WTC11 (cell line): ENCODE measurements around the gene C1QTNF8. TPM values are rescaled to one million over a fixed set of nuclear protein-coding genes. Genes with fewer than 3 reads are reported as not detected.

Experiments used
- ATAC-seq: fragments of 200-7000 bp; cut with Tn5 transposase; 2 replicates; pipeline ENCODE4 v1.10.0; 2021; ENCODE audit warnings: mild to moderate bottlenecking, moderate library complexity
- CTCF ChIA-PET: fragments of 300-600 bp; sonication (Branson Sonifier 250); formaldehyde crosslinking; loops from one replicate; lab custom pipeline; 2021; ENCODE audit warnings: antibody characterized with exemption; lab: Charles Lee
- POLR2A ChIA-PET: fragments of 350-600 bp; sonication (Branson Sonifier 250); formaldehyde crosslinking; loops from one replicate; lab custom pipeline; 2021; ENCODE audit warnings: antibody characterized with exemption; lab: Charles Lee
- DNase-seq: peaks from one replicate; pipeline ENCODE4 v3.0.0; 2021; ENCODE audit warnings: low spot score
- H3K27ac Mint-ChIP-seq: 2 replicates; pipeline ENCODE4 v1.8.0; 2021; ENCODE audit warnings: mixed read lengths
- H3K27me3 Mint-ChIP-seq: 2 replicates; pipeline ENCODE4 v1.8.0; 2021; ENCODE audit warnings: low read depth, mild to moderate bottlenecking, moderate library complexity, mixed read lengths
- H3K36me3 Mint-ChIP-seq: 2 replicates; pipeline ENCODE4 v1.8.0; 2021; ENCODE audit warnings: mixed read lengths
- H3K4me1 Mint-ChIP-seq: 2 replicates; pipeline ENCODE4 v1.8.0; 2022; ENCODE audit warnings: mixed read lengths
- H3K4me3 Mint-ChIP-seq: 2 replicates; pipeline ENCODE4 v1.8.0; 2021; ENCODE audit warnings: mild to moderate bottlenecking, moderate library complexity, mixed read lengths
- H3K9me3 Mint-ChIP-seq: 2 replicates; pipeline ENCODE4 v1.8.0; 2021; ENCODE audit warnings: mixed read lengths
- ATF1 ChIP-seq: sonication (generic); formaldehyde crosslinking; IDR thresholded peaks from 2 replicates; pipeline ENCODE4 v1.8.1; 2023; ENCODE audit warnings: mild to moderate bottlenecking, moderate library complexity, missing genetic modification reagents
- ELF4 ChIP-seq: sonication (generic); formaldehyde crosslinking; IDR thresholded peaks from 2 replicates; pipeline ENCODE4 v1.8.1; 2022; ENCODE audit warnings: low read depth, mild to moderate bottlenecking, moderate library complexity, missing genetic modification reagents
- ESRRA ChIP-seq: sonication (generic); formaldehyde crosslinking; IDR thresholded peaks from 2 replicates; pipeline ENCODE4 v1.8.1; 2022; ENCODE audit warnings: mild to moderate bottlenecking, missing genetic modification reagents, borderline replicate concordance
- ETV6 ChIP-seq: sonication (generic); formaldehyde crosslinking; IDR thresholded peaks from 2 replicates; pipeline ENCODE4 v1.8.1; 2022; ENCODE audit warnings: mild to moderate bottlenecking, missing genetic modification reagents
- JUN ChIP-seq: sonication (generic); formaldehyde crosslinking; IDR thresholded peaks from 2 replicates; pipeline ENCODE4 v1.8.0; 2023; ENCODE audit warnings: mild to moderate bottlenecking, missing genetic modification reagents
- MXD4 ChIP-seq: fragments of 250-450 bp; sonication (Bioruptor Pico); IDR thresholded peaks from 2 replicates; pipeline ENCODE4 v1.8.0; 2021; ENCODE audit warnings: mild to moderate bottlenecking, moderate library complexity, borderline replicate concordance
- NR1H2 ChIP-seq: sonication (generic); formaldehyde crosslinking; IDR thresholded peaks from 2 replicates; pipeline ENCODE4 v1.9.0; 2021; ENCODE audit warnings: mild to moderate bottlenecking, moderate library complexity, missing genetic modification reagents
- TEAD1 ChIP-seq: sonication (generic); formaldehyde crosslinking; IDR thresholded peaks from 2 replicates; pipeline ENCODE4 v1.8.0; 2022; ENCODE audit warnings: mild to moderate bottlenecking, missing genetic modification reagents
- ZNF138 ChIP-seq: sonication (generic); formaldehyde crosslinking; conservative IDR thresholded peaks from 2 replicates; pipeline ENCODE4 v1.8.1; 2022; ENCODE audit warnings: mild to moderate bottlenecking, moderate library complexity, missing genetic modification reagents
- total RNA-seq: library from RNA; stranded (reverse); gene quantifications from 3 replicates; pipeline ENCODE4 v1.2.3, GENCODE V29; 2021
- TF ChIP-seq, protein P1 (sequence below): sonication (generic); formaldehyde crosslinking; IDR thresholded peaks from 2 replicates; pipeline ENCODE4 v1.8.1; 2022; ENCODE audit warnings: low read depth, mild to moderate bottlenecking, moderate library complexity, missing genetic modification reagents, borderline replicate concordance
- TF ChIP-seq, protein P2 (sequence below): sonication (generic); formaldehyde crosslinking; IDR thresholded peaks from 2 replicates; pipeline ENCODE4 v1.8.1; 2023; ENCODE audit warnings: mild to moderate bottlenecking, missing genetic modification reagents, borderline replicate concordance
- TF ChIP-seq, protein P3 (sequence below): fragments of 250-450 bp; sonication (Bioruptor Pico); IDR thresholded peaks from 2 replicates; pipeline ENCODE4 v2.1.2; 2022; ENCODE audit warnings: mild to moderate bottlenecking, moderate library complexity
- TF ChIP-seq, protein P4 (sequence below): fragments of 250-450 bp; sonication (Bioruptor Pico); IDR thresholded peaks from 2 replicates; pipeline ENCODE4 v1.9.0; 2021; ENCODE audit warnings: mild to moderate bottlenecking
- TF ChIP-seq, protein P5 (sequence below): sonication (generic); formaldehyde crosslinking; IDR thresholded peaks from 2 replicates; pipeline ENCODE4 v1.8.1; 2022; ENCODE audit warnings: missing genetic modification reagents, borderline replicate concordance
- TF ChIP-seq, protein P6 (sequence below): sonication (generic); formaldehyde crosslinking; IDR thresholded peaks from 2 replicates; pipeline ENCODE4 v1.8.1; 2023; ENCODE audit warnings: mild to moderate bottlenecking, missing genetic modification reagents

C1QTNF8 gene
- total RNA-seq, 1 experiment from 2014 or later, result 0.13 TPM

DNA sequence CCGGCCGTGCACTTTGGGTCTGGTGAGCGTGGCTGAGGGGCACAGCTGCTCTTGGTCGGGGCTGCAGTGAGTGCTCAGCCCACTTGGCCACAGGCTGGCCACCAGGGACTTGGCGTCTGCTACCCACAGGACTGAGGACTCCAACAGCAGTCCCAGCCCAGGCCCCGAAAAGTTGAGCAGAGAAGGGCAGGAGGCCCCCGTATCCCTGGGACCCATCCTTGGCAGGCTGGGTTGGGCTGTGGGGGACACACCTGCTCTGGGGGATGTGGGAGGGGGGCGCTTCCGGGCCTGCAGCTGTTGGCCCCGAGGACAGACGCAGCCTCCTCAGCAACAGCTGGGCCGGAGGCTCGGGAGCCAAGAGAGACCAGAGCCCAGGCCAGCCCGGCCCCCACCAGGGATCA, 42.9 kb downstream of the C1QTNF8 start:
- Mint-ChIP-seq H3K27me3 (no peaks in the 10 kb centered on the region), H3K4me3 (no peak overlapping the region), H3K9me3 (no peaks in the 10 kb centered on the region), H3K27ac (no peak overlapping the region), H3K36me3 (no peaks in the 10 kb centered on the region), H3K4me1 (no peaks in the 10 kb centered on the region)
- DNase-seq, result no peak
- ChIA-PET CTCF (no interaction called here), POLR2A (no interaction called here)
- no peak for TF ChIP-seq TEAD1 (CRISPR knock-in tag)
- TF ChIP-seq ATF1 (CRISPR knock-in tag), result no peak
- no peak for TF ChIP-seq NR1H2 (CRISPR knock-in tag)
- TF ChIP-seq, protein P1, sequence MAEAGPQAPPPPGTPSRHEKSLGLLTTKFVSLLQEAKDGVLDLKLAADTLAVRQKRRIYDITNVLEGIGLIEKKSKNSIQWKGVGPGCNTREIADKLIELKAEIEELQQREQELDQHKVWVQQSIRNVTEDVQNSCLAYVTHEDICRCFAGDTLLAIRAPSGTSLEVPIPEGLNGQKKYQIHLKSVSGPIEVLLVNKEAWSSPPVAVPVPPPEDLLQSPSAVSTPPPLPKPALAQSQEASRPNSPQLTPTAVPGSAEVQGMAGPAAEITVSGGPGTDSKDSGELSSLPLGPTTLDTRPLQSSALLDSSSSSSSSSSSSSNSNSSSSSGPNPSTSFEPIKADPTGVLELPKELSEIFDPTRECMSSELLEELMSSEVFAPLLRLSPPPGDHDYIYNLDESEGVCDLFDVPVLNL (CRISPR knock-in tag), result no peak
- TF ChIP-seq ZNF138, result no peak
- TF ChIP-seq, protein P2, sequence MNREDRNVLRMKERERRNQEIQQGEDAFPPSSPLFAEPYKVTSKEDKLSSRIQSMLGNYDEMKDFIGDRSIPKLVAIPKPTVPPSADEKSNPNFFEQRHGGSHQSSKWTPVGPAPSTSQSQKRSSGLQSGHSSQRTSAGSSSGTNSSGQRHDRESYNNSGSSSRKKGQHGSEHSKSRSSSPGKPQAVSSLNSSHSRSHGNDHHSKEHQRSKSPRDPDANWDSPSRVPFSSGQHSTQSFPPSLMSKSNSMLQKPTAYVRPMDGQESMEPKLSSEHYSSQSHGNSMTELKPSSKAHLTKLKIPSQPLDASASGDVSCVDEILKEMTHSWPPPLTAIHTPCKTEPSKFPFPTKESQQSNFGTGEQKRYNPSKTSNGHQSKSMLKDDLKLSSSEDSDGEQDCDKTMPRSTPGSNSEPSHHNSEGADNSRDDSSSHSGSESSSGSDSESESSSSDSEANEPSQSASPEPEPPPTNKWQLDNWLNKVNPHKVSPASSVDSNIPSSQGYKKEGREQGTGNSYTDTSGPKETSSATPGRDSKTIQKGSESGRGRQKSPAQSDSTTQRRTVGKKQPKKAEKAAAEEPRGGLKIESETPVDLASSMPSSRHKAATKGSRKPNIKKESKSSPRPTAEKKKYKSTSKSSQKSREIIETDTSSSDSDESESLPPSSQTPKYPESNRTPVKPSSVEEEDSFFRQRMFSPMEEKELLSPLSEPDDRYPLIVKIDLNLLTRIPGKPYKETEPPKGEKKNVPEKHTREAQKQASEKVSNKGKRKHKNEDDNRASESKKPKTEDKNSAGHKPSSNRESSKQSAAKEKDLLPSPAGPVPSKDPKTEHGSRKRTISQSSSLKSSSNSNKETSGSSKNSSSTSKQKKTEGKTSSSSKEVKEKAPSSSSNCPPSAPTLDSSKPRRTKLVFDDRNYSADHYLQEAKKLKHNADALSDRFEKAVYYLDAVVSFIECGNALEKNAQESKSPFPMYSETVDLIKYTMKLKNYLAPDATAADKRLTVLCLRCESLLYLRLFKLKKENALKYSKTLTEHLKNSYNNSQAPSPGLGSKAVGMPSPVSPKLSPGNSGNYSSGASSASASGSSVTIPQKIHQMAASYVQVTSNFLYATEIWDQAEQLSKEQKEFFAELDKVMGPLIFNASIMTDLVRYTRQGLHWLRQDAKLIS, result no peak
- no peak for TF ChIP-seq ESRRA
- TF ChIP-seq, protein P3, sequence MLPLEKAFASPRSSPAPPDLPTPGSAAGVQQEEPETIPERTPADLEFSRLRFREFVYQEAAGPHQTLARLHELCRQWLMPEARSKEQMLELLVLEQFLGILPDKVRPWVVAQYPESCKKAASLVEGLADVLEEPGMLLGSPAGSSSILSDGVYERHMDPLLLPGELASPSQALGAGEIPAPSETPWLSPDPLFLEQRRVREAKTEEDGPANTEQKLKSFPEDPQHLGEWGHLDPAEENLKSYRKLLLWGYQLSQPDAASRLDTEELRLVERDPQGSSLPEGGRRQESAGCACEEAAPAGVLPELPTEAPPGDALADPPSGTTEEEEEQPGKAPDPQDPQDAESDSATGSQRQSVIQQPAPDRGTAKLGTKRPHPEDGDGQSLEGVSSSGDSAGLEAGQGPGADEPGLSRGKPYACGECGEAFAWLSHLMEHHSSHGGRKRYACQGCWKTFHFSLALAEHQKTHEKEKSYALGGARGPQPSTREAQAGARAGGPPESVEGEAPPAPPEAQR (CRISPR knock-in tag), result no peak
- no peak for TF ChIP-seq MXD4 (CRISPR knock-in tag)
- TF ChIP-seq, protein P4, sequence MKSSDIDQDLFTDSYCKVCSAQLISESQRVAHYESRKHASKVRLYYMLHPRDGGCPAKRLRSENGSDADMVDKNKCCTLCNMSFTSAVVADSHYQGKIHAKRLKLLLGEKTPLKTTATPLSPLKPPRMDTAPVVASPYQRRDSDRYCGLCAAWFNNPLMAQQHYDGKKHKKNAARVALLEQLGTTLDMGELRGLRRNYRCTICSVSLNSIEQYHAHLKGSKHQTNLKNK, result no peak
- no peak for TF ChIP-seq JUN (CRISPR knock-in tag)
- TF ChIP-seq, protein P5, sequence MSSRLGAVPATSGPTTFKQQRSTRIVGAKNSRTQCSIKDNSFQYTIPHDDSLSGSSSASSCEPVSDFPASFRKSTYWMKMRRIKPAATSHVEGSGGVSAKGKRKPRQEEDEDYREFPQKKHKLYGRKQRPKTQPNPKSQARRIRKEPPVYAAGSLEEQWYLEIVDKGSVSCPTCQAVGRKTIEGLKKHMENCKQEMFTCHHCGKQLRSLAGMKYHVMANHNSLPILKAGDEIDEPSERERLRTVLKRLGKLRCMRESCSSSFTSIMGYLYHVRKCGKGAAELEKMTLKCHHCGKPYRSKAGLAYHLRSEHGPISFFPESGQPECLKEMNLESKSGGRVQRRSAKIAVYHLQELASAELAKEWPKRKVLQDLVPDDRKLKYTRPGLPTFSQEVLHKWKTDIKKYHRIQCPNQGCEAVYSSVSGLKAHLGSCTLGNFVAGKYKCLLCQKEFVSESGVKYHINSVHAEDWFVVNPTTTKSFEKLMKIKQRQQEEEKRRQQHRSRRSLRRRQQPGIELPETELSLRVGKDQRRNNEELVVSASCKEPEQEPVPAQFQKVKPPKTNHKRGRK, result no peak
- TF ChIP-seq, protein P6, sequence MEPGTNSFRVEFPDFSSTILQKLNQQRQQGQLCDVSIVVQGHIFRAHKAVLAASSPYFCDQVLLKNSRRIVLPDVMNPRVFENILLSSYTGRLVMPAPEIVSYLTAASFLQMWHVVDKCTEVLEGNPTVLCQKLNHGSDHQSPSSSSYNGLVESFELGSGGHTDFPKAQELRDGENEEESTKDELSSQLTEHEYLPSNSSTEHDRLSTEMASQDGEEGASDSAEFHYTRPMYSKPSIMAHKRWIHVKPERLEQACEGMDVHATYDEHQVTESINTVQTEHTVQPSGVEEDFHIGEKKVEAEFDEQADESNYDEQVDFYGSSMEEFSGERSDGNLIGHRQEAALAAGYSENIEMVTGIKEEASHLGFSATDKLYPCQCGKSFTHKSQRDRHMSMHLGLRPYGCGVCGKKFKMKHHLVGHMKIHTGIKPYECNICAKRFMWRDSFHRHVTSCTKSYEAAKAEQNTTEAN (CRISPR knock-in tag), result no peak
- no peak for TF ChIP-seq ETV6 (CRISPR knock-in tag)
- ATAC-seq, result no peak

DNA sequence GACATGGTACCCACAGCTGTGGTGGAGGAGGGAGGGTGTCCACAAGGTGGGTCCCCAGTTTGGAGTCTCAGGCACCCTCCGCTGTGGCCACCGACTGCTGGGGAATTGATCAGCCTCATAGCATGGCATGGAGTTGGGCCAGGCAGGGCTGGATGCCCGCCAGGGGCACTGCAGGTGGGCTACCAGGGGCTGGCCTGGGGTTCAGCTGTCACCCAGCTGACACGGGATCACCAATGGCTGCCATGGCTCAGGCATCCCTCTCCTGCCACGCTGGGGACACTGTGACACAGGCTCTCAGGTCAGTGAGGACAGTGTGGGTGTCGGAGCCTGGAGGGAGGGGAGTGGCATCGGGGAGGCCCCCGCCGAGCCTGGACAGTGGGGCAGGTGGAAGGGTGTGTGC, 43.3 kb downstream of the C1QTNF8 start:
- no peak for TF ChIP-seq ELF4 (CRISPR knock-in tag)
- CTCF ChIA-PET, result no interaction called here
- H3K4me1 Mint-ChIP-seq, result no peaks in the 10 kb centered on the region
- H3K9me3 Mint-ChIP-seq, result no peaks in the 10 kb centered on the region
- no peak overlapping the region for H3K4me3 Mint-ChIP-seq
- ATAC-seq, result no peak
- H3K27ac Mint-ChIP-seq, result no peak overlapping the region
- H3K36me3 Mint-ChIP-seq, result no peaks in the 10 kb centered on the region
- no peak for DNase-seq
- H3K27me3 Mint-ChIP-seq, result no peaks in the 10 kb centered on the region
- POLR2A ChIA-PET, result no interaction called here
